Neural crest cell (in vitro differentiated cells): ENCODE data around the gene UTY. TPM values are rescaled to one million over a fixed set of nuclear protein-coding genes. Genes with fewer than 3 reads are reported as not detected.
"Not testable (repeated sequence)": the region's sequence is repeated elsewhere in the genome, so short reads cannot be mapped to it uniquely, and the experiment has no call there.

Experiments used
- DNase-seq: peaks from one replicate; pipeline ENCODE4 v3.0.0; 2021; ENCODE audit warnings: low read depth, mixed read lengths, low spot score
- H3K27ac Mint-ChIP-seq: one replicate; pipeline ENCODE4 v1.8.0; 2021; ENCODE audit warnings: mild to moderate bottlenecking, mixed read lengths; ENCODE audit not compliant: unreplicated experiment
- H3K27me3 Mint-ChIP-seq: 2 replicates; pipeline ENCODE4 v1.8.0; 2021; ENCODE audit warnings: low read depth, mild to moderate bottlenecking, mixed read lengths
- H3K36me3 Mint-ChIP-seq: 2 replicates; pipeline ENCODE4 v1.8.0; 2021; ENCODE audit warnings: low read depth, mild to moderate bottlenecking, mixed read lengths
- H3K4me1 Mint-ChIP-seq: 2 replicates; pipeline ENCODE4 v1.8.0; 2021; ENCODE audit warnings: mixed read lengths
- H3K4me3 Mint-ChIP-seq: one replicate; pipeline ENCODE4 v1.8.0; 2021; ENCODE audit warnings: mild to moderate bottlenecking, mixed read lengths
- H3K9me3 Mint-ChIP-seq: 2 replicates; pipeline ENCODE4 v1.8.0; 2021; ENCODE audit warnings: mixed read lengths
- CTCF ChIP-seq: fragments of 200-600 bp; sonication (generic); conservative IDR thresholded peaks from 2 replicates; pipeline ENCODE4 v1.5.0; 2021; ENCODE audit warnings: antibody characterized with exemption, mild to moderate bottlenecking
- total RNA-seq: library from RNA; stranded (reverse); gene quantifications from 2 replicates; pipeline ENCODE4 v1.2.1, GENCODE V29; 2021

UTY gene
- total RNA-seq, 1 donor from 2014 or later: not detected

GRCh38 chrY:13299411-13299810, 180.4 kb downstream of the UTY start:
- DNase-seq: no peak
- Mint-ChIP-seq H3K36me3 (no peaks in the 10 kb centered on the region), H3K27ac (no peak overlapping the region), H3K4me3 (no peak overlapping the region), H3K4me1 (no peaks in the 10 kb centered on the region), H3K27me3 (no peaks in the 10 kb centered on the region), H3K9me3 (no peaks in the 10 kb centered on the region)
- no peak for TF ChIP-seq CTCF

GRCh38 chrY:13296176-13296890, 183.5 kb downstream of the UTY start:
- Mint-ChIP-seq H3K27ac (no peak overlapping the region), H3K4me3 (no peak overlapping the region), H3K9me3 (no peaks in the 10 kb centered on the region), H3K36me3 (no peaks in the 10 kb centered on the region), H3K27me3 (no peaks in the 10 kb centered on the region), H3K4me1 (no peaks in the 10 kb centered on the region)
- DNase-seq: no peak
- no peak for TF ChIP-seq CTCF

DNA sequence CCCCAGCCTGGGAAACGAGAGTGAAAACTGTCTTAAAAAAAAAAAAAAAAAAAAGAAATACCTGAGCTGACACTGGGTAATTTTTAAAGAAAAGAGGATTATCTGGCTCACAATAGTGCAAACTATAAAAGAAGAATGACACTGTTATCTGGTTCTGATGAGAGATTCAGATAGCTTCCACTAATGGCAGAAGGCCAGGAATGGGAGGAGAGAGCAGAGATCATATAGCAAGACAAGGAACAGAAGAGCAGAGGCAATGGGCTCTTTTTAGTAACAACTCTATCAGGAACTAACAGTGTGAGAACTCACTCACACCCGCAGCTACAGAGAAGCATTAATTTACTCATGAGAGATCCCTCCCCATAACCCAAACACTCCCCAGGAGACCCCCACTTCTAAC, 184.8 kb downstream of the UTY start:
- no peak for TF ChIP-seq CTCF
- H3K27me3 Mint-ChIP-seq: no peaks in the 10 kb centered on the region
- H3K27ac Mint-ChIP-seq: no peak overlapping the region
- H3K4me3 Mint-ChIP-seq: no peak overlapping the region
- no peak for DNase-seq
- no peaks in the 10 kb centered on the region for H3K4me1 Mint-ChIP-seq
- no peaks in the 10 kb centered on the region for H3K36me3 Mint-ChIP-seq
- no peaks in the 10 kb centered on the region for H3K9me3 Mint-ChIP-seq

GRCh38 chrY:13291199-13291598, 188.6 kb downstream of the UTY start:
- no peak overlapping the region for H3K27ac Mint-ChIP-seq
- no peak for DNase-seq
- H3K4me3 Mint-ChIP-seq: no peak overlapping the region
- H3K9me3 Mint-ChIP-seq: no peaks in the 10 kb centered on the region
- no peaks in the 10 kb centered on the region for H3K4me1 Mint-ChIP-seq
- H3K27me3 Mint-ChIP-seq: no peaks in the 10 kb centered on the region
- no peaks in the 10 kb centered on the region for H3K36me3 Mint-ChIP-seq
- no peak for TF ChIP-seq CTCF

DNA sequence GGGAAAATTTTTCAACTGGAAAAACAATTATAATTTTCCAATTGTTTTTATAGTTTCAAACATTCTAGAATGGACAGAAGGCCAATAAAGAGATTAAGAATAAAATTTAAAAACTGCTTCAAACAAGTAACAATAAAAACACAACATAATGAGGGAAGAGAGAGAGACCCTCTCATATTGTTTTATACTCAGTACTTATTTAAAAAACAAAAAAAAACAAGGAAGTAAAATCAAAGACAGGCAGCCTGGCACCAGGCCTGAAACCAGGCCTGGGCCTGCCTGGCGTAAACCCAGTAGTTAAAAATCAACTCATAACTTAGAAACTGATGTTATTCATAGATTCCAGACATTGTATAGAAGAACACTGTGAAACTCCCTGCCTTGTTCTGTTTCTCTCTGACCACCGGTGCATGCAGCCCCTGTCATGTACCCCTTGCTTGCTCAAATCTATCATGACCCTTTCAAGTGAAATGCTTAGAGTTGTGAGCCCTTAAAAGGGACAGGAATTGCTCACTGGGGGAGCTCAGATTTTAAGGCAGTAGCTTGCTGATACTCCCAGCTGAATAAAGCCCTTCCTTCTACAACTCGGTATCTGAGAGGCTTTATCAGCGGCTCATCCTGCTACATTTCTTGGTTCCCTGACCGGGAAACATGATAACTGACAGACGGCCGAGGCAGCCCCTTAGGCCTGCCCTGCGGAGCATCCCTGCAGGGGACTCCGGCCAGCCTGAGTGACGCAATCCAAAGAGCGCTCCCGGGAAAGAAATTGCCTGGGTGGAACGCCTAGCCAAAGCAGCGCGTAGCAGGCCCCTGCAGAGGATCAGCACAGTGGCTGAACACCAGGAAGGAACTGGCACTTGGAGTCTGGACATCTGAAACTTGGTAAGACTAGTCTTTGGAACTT, 197.4 kb downstream of the UTY start:
- not testable (repeated sequence) for H3K27ac Mint-ChIP-seq, DNase-seq, H3K4me3 Mint-ChIP-seq, H3K27me3 Mint-ChIP-seq, H3K9me3 Mint-ChIP-seq, H3K36me3 Mint-ChIP-seq, H3K4me1 Mint-ChIP-seq

DNA sequence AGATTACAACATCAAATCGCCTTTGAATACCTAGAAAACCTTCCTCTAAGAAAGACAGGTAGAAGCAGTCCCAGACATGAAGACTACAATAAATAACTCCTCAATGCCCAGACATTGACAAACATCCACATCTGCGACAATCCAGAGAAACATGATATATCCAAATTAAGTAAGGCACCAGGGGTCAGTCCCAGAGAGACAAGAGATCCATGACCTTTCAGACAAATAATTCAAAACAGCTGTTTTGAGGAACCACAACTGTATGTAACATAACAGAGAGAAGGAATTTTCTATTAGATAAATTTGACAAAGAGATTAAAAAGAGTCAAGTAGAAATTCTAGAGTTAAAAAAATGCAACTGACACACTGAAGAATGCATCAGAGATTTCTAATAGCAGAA, 200.3 kb downstream of the UTY start:
- Mint-ChIP-seq H3K27me3 (no peaks in the 10 kb centered on the region), H3K27ac (no peak overlapping the region)

More for the DNA sequence above, 200.3 kb downstream of the UTY start:
- DNase-seq: no peak
- no peak for TF ChIP-seq CTCF
- Mint-ChIP-seq H3K9me3 (no peaks in the 10 kb centered on the region), H3K4me3 (no peak overlapping the region), H3K36me3 (no peaks in the 10 kb centered on the region), H3K4me1 (no peaks in the 10 kb centered on the region)
